Fibroblast of villous mesenchyme (primary cell): ENCODE data around the gene ATOH8. TPM values are rescaled to one million over a fixed set of nuclear protein-coding genes. Genes with fewer than 3 reads are reported as not detected.

Experiments
- DNase-seq: peaks from one replicate; pipeline ENCODE4 v3.0.0-alpha.2; 2010; ENCODE audit warnings: low read depth
- H3K4me3 ChIP-seq: 2 replicates; pipeline ENCODE4 v1.5.1; 2011; ENCODE audit warnings: low read depth, mild to moderate bottlenecking, low read length
- total RNA-seq: library from RNA; depleted of rRNA; stranded (reverse); fragments of >200 nt; gene quantifications from 2 replicates; pipeline ENCODE4 v1.2.3, GENCODE V29; 2012
- TF ChIP-seq, protein P1 (sequence below): IDR thresholded peaks from 2 replicates; pipeline ENCODE4 v1.5.1; 2012; ENCODE audit warnings: low read depth, mild to moderate bottlenecking, low read length; ENCODE audit not compliant: insufficient read depth

Gene ATOH8
- total RNA-seq, 1 donor, result 9.1 TPM

- peak; percentile 71 for DNase-seq
- TF ChIP-seq, protein P1, sequence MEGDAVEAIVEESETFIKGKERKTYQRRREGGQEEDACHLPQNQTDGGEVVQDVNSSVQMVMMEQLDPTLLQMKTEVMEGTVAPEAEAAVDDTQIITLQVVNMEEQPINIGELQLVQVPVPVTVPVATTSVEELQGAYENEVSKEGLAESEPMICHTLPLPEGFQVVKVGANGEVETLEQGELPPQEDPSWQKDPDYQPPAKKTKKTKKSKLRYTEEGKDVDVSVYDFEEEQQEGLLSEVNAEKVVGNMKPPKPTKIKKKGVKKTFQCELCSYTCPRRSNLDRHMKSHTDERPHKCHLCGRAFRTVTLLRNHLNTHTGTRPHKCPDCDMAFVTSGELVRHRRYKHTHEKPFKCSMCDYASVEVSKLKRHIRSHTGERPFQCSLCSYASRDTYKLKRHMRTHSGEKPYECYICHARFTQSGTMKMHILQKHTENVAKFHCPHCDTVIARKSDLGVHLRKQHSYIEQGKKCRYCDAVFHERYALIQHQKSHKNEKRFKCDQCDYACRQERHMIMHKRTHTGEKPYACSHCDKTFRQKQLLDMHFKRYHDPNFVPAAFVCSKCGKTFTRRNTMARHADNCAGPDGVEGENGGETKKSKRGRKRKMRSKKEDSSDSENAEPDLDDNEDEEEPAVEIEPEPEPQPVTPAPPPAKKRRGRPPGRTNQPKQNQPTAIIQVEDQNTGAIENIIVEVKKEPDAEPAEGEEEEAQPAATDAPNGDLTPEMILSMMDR, result peak; percentile 19
- H3K4me3 ChIP-seq, result peak overlapping the region; percentile 67
Observed at GRCh38 chr2:85754313-85755095, 713 bp downstream of the ATOH8 start.

DNA sequence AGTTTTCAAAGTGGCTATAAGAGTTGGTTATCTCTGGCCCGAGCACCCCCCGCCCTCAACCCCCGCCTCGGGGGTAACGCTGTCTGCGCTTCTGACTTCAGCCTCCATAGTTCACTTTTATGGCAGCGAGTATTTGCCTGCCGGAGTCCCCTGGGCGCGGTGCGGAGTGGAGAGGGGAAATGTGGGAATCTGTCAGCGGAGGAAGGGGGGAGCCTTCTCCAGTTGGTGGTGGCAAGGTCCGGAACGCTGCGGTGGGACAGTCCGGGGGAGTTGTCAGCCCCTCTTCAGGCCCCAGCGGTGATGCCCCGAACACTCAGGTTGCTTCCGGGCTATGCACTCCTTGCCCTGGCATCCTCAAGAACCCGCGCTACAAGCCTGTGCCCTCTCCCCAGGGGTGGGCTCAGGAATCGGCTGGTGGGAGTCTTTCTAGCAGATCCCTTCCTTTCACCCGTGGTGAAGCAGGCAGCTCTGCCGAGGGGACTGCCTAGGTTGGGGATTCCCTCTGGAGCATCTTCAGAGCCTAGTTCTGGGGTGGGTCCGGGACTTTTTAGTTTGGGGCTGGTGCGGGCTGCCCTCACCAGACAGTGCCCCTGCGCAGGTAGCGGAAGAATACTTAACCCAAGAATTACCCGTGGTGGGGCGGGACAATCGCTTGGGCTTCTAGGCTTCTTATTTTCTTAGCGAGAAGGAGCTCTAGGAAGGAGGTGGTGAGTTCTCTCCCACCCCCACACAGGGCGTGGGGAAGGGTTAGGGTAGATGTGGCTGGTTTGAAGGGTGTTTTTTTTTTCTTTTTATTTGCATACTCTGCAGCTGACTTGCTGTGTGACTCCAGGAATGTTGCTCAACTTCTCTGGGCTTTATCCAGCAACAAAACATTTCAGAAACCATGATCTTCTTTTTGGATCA lies 1.6 kb downstream of the ATOH8 start:
- TF ChIP-seq, protein P1, result no peak
- peak; percentile 51 for DNase-seq
- peak overlapping the region; percentile 67 for H3K4me3 ChIP-seq

- no peak for DNase-seq
- TF ChIP-seq, protein P1, result no peak
- H3K4me3 ChIP-seq, result peak overlapping the region; percentile 67
Observed at GRCh38 chr2:85756195-85756594, 2.4 kb downstream of the ATOH8 start.

- H3K4me3 ChIP-seq, result no peak overlapping the region
- TF ChIP-seq, protein P1, result no peak
- DNase-seq, result no peak
Observed at GRCh38 chr2:85756822-85757435, 3.1 kb downstream of the ATOH8 start.

- H3K4me3 ChIP-seq, result no peak overlapping the region
- TF ChIP-seq, protein P1, result no peak
- DNase-seq, result no peak
Observed at GRCh38 chr2:85757860-85758259, 4.1 kb downstream of the ATOH8 start.

DNA sequence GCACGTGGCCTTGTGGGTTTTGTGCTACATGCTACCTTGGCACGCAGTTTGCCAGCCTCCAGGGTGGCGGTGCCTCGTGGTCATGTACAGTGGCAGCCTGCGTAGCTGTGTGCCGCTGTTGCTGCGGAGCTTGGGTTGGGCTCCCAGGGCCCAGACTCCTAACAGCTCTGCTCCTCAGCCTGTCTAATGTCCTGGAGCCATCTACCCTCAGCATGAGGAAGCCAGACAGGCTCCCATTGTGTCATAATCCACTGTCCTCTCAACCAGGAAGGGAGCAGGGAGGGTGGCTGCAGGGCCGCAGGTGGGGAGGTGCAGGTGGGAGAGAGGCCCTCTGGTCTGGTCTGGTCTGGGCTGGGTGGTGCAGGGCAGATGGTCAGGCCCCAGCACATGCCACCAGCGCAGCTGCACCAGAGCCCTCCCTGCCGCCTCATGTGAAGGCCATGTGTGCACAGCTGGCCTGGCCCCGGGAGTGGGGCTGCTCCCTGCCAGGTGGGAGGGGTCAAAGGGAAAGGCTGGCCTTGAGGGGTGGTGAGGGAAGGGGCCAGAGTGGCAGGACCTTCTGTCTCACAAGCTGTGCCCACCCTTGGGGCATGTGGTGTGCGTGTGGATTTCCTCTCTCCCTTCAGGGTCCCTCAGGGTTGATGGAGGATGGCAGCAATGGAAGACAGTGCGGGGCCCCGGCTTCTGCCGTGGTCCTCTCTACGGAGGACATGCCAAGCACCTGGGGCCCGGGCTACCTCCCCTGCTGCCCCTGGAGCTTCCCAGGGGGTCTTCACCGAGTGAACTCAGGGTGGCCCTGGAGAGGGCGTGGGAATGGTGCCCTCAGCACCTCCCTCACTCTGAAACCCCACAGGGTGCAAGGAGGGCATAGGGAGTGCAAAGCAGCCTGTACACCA lies 4.8 kb downstream of the ATOH8 start:
- no peak for DNase-seq
- no peak overlapping the region for H3K4me3 ChIP-seq
- TF ChIP-seq, protein P1, result no peak
